K562 (cell line): Measurements from ENCODE around the gene TMEM200A. TPM values are rescaled to one million over a fixed set of nuclear protein-coding genes. Genes with fewer than 3 reads are reported as not detected.

Experiments
- ATAC-seq: fragments of 200-7000 bp; cut with Tn5 transposase; 3 replicates; pipeline ENCODE4 v1.9.1; 2020; ENCODE audit warnings: moderate library complexity
- BruUV-seq: library from RNA; stranded (reverse); fragments of 400-500 nt; replicated peaks from 2 replicates; lab custom pipeline; 2021; lab: Mats Ljungman, UMichigan
- CTCF ChIA-PET: fragments of 300-600 bp; formaldehyde crosslinking; extraction: SDS; loops from one replicate; lab custom pipeline; 2021; ENCODE audit warnings: low intra/inter-chr PET ratio; lab: Yijun Ruan, JAX
- POLR2A ChIA-PET: fragments of 300-600, 350-650 bp; sonication (Branson Sonifier 250); formaldehyde crosslinking; extraction: SDS; loops from one replicate; lab custom pipeline; 2021; ENCODE audit warnings: antibody characterized with exemption, inconsistent platforms; lab: Yijun Ruan, JAX
- DNase-seq, 4 experiments: peaks; one replicate each; pipeline versions ENCODE4 v3.0.0 to v3.0.0-alpha.2; 2011 to 2018; ENCODE audit warnings: low spot score in 3 of 4, mixed read lengths in 3 of 4; ENCODE audit errors: extremely low read depth in 1 of 4
- FAIRE-seq: peaks from 2 replicates; lab custom pipeline; 2011; peaks lifted over from hg19 to GRCh38; lab: Jason Lieb, UNC
- H2AFZ ChIP-seq: 2 replicates; pipeline ENCODE4 v1.6.0; 2011; ENCODE audit warnings: low read depth, low read length, control low read depth, inconsistent platforms
- H3K27ac ChIP-seq: fragments of 200-600 bp; 3 replicates; pipeline ENCODE4 v1.8.0; 2011; ENCODE audit warnings: low read depth, mild to moderate bottlenecking, control low read depth, inconsistent platforms, low read length, moderate library complexity, mixed read lengths; ENCODE audit errors: extremely low read depth
- H3K27me3 ChIP-seq, 2 experiments: fragments of 300-600 bp in 1 of 2; 2 replicates in 1 of 2; 3 replicates in 1 of 2; pipeline versions ENCODE4 v1.6.0 to v1.8.0; 2011; ENCODE audit warnings: inconsistent platforms in 2 of 2, low read length in 2 of 2, mild to moderate bottlenecking in 1 of 2, mixed read lengths in 1 of 2, moderate library complexity in 1 of 2; ENCODE audit not compliant: control insufficient read depth in 2 of 2, insufficient read depth in 2 of 2
- H3K36me3 ChIP-seq: fragments of 300-600 bp; 3 replicates; pipeline ENCODE4 v1.8.0; 2011; ENCODE audit warnings: mild to moderate bottlenecking, low read length, inconsistent platforms; ENCODE audit not compliant: control insufficient read depth, insufficient read depth
- H3K4me1 ChIP-seq, 2 experiments: fragments of 200-600 bp in 1 of 2; replicated peaks in 1 of 2; 2 replicates in 1 of 2; 3 replicates in 1 of 2; pipeline versions ENCODE4 v1.5.1 to v1.8.0; 2011; ENCODE audit warnings: inconsistent platforms in 2 of 2, low read length in 2 of 2, mild to moderate bottlenecking in 1 of 2, mixed read lengths in 1 of 2, moderate library complexity in 1 of 2; ENCODE audit not compliant: control insufficient read depth in 2 of 2, insufficient read depth in 2 of 2
- H3K4me2 ChIP-seq: 2 replicates; pipeline ENCODE4 v1.6.1; 2011; ENCODE audit warnings: low read length, control low read depth, inconsistent platforms, mixed read lengths; ENCODE audit not compliant: insufficient read depth
- H3K4me3 ChIP-seq: fragments of 200-600 bp; sonication (generic), shearing (Covaris generic); 2 replicates; pipeline ENCODE4 v1.5.1; 2016; ENCODE audit warnings: control low read depth, inconsistent platforms
- H3K79me2 ChIP-seq: fragments of 200-600 bp; 3 replicates; pipeline ENCODE4 v1.8.0; 2011; ENCODE audit warnings: low read length, inconsistent platforms; ENCODE audit not compliant: control insufficient read depth, insufficient read depth
- H3K9ac ChIP-seq, 2 experiments: 2 replicates each; pipeline versions ENCODE4 v1.6.0 to v1.6.1; 2011; ENCODE audit warnings: low read depth in 2 of 2, low read length in 2 of 2, control low read depth in 1 of 2, inconsistent platforms in 1 of 2, mild to moderate bottlenecking in 1 of 2, mixed read lengths in 1 of 2; ENCODE audit not compliant: insufficient read depth in 1 of 2
- H3K9me1 ChIP-seq: one replicate; pipeline ENCODE4 v1.6.0; 2011; ENCODE audit warnings: inconsistent platforms, mild to moderate bottlenecking, low read length, moderate library complexity; ENCODE audit not compliant: control insufficient read depth, insufficient read depth
- H3K9me3 ChIP-seq: replicated peaks from 2 replicates; pipeline ENCODE4 v1.5.1; 2011; ENCODE audit warnings: low read depth, low read length, inconsistent platforms; ENCODE audit not compliant: control insufficient read depth, insufficient read depth
- H4K20me1 ChIP-seq: replicated peaks from 2 replicates; pipeline ENCODE4 v1.6.1; 2011; ENCODE audit warnings: low read length, inconsistent platforms, mixed read lengths; ENCODE audit not compliant: control insufficient read depth, insufficient read depth
- HDAC2 ChIP-seq: fragments of 450-650 bp; IDR thresholded peaks from 2 replicates; pipeline ENCODE4 v1.6.1; 2016; ENCODE audit warnings: mild to moderate bottlenecking
- NFYB ChIP-seq: IDR thresholded peaks from 2 replicates; pipeline ENCODE4 v1.6.1; 2011; ENCODE audit warnings: mild to moderate bottlenecking, moderate library complexity; ENCODE audit not compliant: insufficient read length; ENCODE audit errors: extremely low read depth
- SOX6 ChIP-seq: fragments of 450-650 bp; IDR thresholded peaks from 2 replicates; pipeline ENCODE4 v1.6.1; 2014; ENCODE audit warnings: mild to moderate bottlenecking
- ZNF324 ChIP-seq: fragments of 250-450 bp; sonication (Bioruptor Pico); IDR thresholded peaks from 2 replicates; pipeline ENCODE4 v1.4.0; 2020; ENCODE audit warnings: mild to moderate bottlenecking
- WGBS: fragments of 100-300 bp; shearing (Covaris generic); methylation state at CpG from one replicate; pipeline ENCODE4 v1.1.6; 2016; ENCODE audit warnings: low coverage, mixed read lengths; ENCODE audit not compliant: insufficient coverage; ENCODE audit errors: missing lambda C conversion rate; 5-methylcytosine and 5-hydroxymethylcytosine counted together
- in situ Hi-C: fragments of 300-500 bp; cut with MboI; formaldehyde crosslinking; loops from 4 replicates; pipeline ENCODE4 v1.15.0; 2018; ENCODE audit warnings: inconsistent platforms, mixed read lengths
- intact Hi-C: fragments of 100-400 bp; cut with micrococcal nuclease; formaldehyde crosslinking; loops from 2 replicates; pipeline ENCODE4 v1.14.2; 2022
- polyA plus RNA-seq, 8 experiments: library from polyadenylated mRNA; depleted of rRNA in 4 of 8; stranded (reverse) in 5 of 8; unstranded in 3 of 8; fragments of >200 nt; fragmentation: Nextera tagmentation in 2 of 8; fragmentation: Illumina TruSeq in 1 of 8; extraction: Ambion mirVana in 2 of 8; extraction: Trizol in 1 of 8; gene quantifications; 2 replicates each; pipeline versions ENCODE4 v1.2.1 to v1.2.3, GENCODE V29; 2011 to 2014; ENCODE audit warnings: inconsistent platforms in 1 of 8, missing spikeins in 1 of 8
- total RNA-seq, 7 experiments: library from RNA; depleted of rRNA in 6 of 7; stranded (reverse); fragments of >200 nt in 6 of 7; fragmentation: Illumina TruSeq in 2 of 7; extraction: Trizol in 2 of 7; gene quantifications; 2 replicates each; pipeline versions ENCODE4 v1.2.1 to v1.2.3, GENCODE V29; 2011 to 2021; ENCODE audit warnings: low replicate concordance in 1 of 7
- TF ChIP-seq, protein P1 (sequence below): fragments of 250-450 bp; sonication (Bioruptor Pico); IDR thresholded peaks from 2 replicates; pipeline ENCODE4 v1.4.0; 2020; ENCODE audit warnings: mild to moderate bottlenecking, moderate library complexity

The TMEM200A gene
- total and polyA plus RNA-seq, 9 of the 15 experiments (the other 6 are each of a cell fraction or from before 2014, with no cell fraction given), result 0.04 TPM; not detected in 8

DNA sequence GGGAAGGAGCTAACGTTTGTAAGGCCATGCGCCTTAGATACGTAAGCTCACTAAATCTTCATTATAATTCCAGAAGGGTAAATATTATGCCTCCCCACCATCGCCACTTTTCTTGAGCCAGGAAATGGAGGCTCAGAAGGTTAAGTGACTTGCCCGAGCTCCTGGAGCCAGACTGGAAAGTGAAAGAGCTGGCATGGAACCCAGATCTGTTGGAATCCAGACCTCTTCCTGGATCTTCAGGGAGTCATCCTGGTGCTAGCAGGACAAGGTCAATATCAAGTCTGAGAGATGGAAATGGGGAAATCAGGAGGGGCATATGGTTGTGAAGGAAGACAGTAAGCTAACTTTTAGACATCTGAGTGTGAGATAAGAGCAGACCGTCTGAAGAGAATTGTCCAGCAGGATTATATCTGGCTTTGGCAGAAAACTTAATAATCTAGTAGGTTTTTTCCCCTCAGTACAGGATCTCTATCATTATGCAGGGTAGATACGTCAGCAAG, 6.2 kb downstream of the TMEM200A start (continued):
- TF ChIP-seq, protein P1, sequence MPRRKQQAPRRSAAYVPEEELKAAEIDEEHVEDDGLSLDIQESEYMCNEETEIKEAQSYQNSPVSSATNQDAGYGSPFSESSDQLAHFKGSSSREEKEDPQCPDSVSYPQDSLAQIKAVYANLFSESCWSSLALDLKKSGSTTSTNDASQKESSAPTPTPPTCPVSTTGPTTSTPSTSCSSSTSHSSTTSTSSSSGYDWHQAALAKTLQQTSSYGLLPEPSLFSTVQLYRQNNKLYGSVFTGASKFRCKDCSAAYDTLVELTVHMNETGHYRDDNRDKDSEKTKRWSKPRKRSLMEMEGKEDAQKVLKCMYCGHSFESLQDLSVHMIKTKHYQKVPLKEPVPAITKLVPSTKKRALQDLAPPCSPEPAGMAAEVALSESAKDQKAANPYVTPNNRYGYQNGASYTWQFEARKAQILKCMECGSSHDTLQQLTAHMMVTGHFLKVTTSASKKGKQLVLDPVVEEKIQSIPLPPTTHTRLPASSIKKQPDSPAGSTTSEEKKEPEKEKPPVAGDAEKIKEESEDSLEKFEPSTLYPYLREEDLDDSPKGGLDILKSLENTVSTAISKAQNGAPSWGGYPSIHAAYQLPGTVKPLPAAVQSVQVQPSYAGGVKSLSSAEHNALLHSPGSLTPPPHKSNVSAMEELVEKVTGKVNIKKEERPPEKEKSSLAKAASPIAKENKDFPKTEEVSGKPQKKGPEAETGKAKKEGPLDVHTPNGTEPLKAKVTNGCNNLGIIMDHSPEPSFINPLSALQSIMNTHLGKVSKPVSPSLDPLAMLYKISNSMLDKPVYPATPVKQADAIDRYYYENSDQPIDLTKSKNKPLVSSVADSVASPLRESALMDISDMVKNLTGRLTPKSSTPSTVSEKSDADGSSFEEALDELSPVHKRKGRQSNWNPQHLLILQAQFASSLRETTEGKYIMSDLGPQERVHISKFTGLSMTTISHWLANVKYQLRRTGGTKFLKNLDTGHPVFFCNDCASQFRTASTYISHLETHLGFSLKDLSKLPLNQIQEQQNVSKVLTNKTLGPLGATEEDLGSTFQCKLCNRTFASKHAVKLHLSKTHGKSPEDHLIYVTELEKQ (CRISPR knock-in tag), result no peak
- TF ChIP-seq SOX6, result no peak

DNA sequence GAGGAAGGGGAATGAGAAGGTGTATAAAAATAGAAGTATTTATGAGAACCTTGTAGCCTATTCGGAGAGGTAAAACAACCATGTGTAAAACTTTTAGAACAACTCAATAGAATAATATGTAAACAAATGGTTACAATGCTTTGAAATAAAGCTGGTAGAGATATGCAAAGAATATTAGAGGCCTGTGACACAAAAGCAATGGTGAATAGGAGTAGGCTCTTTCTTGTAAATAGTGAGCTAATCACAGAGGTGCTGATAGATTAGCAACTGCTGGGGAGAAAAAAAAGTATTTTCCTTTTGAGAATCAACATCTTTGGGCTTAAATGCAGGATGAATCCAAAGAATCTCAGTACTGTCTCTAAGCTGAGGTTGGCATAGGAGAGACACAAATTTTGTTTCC, 7.0 kb downstream of the TMEM200A start:
- in situ Hi-C loops, result no loop called here
- TF ChIP-seq ZNF324 (CRISPR knock-in tag), result no peak
- TF ChIP-seq HDAC2, result no peak
- TF ChIP-seq NFYB, result no peak
- TF ChIP-seq, all 486 proteins: peak for 0
- WGBS, result 0% methylated on average over 1 of the region's 1 CpG
- POLR2A ChIA-PET, result no interaction called here
- CTCF ChIA-PET, result no interaction called here
- H2AFZ ChIP-seq, result no peak overlapping the region
- no TSS peak for BruUV-seq
- DNase-seq (no peak), FAIRE-seq (no peak), ATAC-seq (no peak)
- no peak overlapping the region for H3K9ac ChIP-seq
- no peaks in the 10 kb centered on the region for H3K4me1 ChIP-seq
- no peak overlapping the region for H3K4me3 ChIP-seq
- no peak overlapping the region for H3K4me2 ChIP-seq
- intact Hi-C loops, result no loop called here
- H3K9me3 ChIP-seq, result no peaks in the 10 kb centered on the region
- H3K27me3 ChIP-seq, result no peaks in the 10 kb centered on the region
- H3K79me2 ChIP-seq, result no peaks in the 10 kb centered on the region
- H3K9me1 ChIP-seq, result no peaks in the 10 kb centered on the region
- no peaks in the 10 kb centered on the region for H4K20me1 ChIP-seq
- H3K36me3 ChIP-seq, result no peaks in the 10 kb centered on the region
- no peak overlapping the region for H3K27ac ChIP-seq
